ENCODE results near the gene IQSEC3.
"Not testable (repeated sequence)": the region's sequence is repeated elsewhere in the genome, so short reads cannot be mapped to it uniquely, and the experiment has no call there.

The IQSEC3 gene

GRCh38 chr12:53735-54730 lies 12.5 kb upstream of the IQSEC3 start:
- Histone ChIP-seq H3K27ac (ENCODE audit: low read length) (no peak overlapping the region), H3K4me1 (ENCODE audit: control insufficient read depth, insufficient read depth, low read length) (no peaks in the 10 kb centered on the region), H3K9me3 (ENCODE audit: control insufficient read depth in 2 of 2, low read length in 2 of 2) (peaks cover 0 to 6% of the 10 kb centered on the region in 2 donors), H3K9ac (ENCODE audit: low read length in 2 of 2) (no peak overlapping the region), H3K36me3 (ENCODE audit: control insufficient read depth in 2 of 2, insufficient read depth in 2 of 2, low read length in 2 of 2) (no peaks in the 10 kb centered on the region), H3K4me3 (ENCODE audit: low read length in 2 of 2) (no peak overlapping the region), H3K27me3 (ENCODE audit: control insufficient read depth in 1 of 2, insufficient read depth in 2 of 2, low read length in 2 of 2) (peaks cover 22 to 29% of the 10 kb centered on the region in 2 donors)

DNA sequence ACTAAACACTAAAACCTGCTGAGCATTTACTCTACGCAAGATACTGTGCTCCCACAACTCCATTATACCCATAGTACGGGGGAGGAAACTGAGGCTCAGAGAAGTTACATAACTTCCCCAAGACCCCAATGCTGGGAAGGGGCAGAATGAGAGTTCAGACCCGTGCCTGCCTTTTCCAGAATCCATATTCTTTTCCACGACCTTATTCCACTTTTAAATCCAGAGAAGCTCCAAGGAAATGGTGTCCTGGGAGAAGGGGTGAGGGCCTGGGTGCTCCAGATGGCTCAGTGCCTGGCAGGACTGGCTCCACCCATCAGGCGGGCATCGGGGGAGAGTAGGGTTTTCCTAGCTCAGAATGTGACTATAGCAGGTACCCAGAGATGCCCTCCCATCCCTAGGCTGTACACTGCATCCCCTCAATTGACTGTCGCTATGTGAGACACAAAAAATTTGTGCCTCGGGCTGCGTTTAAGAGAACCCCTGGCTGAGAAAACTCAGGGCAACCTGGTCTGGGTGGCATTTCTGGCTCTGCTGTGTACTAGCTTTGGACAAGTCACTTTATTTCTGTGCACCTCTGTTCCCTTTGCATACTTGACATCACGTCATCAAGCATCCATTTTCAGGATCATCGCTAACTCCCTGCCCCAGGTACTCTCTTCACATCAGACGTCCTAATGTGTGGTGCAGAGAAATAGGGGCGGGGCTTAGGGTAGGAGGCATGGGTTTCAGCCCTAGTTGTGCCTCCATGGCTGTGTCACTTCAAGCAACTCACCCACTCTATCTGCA lies 11.6 kb upstream of the IQSEC3 start:
- Histone ChIP-seq H3K4me1 (ENCODE audit: control insufficient read depth, insufficient read depth, low read length) (no peaks in the 10 kb centered on the region), H3K27me3 (ENCODE audit: control insufficient read depth in 1 of 2, insufficient read depth in 2 of 2, low read length in 2 of 2) (peaks cover 22 to 29% of the 10 kb centered on the region in 2 donors), H3K27ac (ENCODE audit: low read length) (no peak overlapping the region), H3K36me3 (ENCODE audit: control insufficient read depth in 2 of 2, insufficient read depth in 2 of 2, low read length in 2 of 2) (no peaks in the 10 kb centered on the region), H3K9ac (ENCODE audit: low read length in 2 of 2) (no peak overlapping the region), H3K9me3 (ENCODE audit: control insufficient read depth in 2 of 2, low read length in 2 of 2) (peaks cover 0 to 6% of the 10 kb centered on the region in 2 donors), H3K4me3 (ENCODE audit: low read length in 2 of 2) (no peak overlapping the region)

DNA sequence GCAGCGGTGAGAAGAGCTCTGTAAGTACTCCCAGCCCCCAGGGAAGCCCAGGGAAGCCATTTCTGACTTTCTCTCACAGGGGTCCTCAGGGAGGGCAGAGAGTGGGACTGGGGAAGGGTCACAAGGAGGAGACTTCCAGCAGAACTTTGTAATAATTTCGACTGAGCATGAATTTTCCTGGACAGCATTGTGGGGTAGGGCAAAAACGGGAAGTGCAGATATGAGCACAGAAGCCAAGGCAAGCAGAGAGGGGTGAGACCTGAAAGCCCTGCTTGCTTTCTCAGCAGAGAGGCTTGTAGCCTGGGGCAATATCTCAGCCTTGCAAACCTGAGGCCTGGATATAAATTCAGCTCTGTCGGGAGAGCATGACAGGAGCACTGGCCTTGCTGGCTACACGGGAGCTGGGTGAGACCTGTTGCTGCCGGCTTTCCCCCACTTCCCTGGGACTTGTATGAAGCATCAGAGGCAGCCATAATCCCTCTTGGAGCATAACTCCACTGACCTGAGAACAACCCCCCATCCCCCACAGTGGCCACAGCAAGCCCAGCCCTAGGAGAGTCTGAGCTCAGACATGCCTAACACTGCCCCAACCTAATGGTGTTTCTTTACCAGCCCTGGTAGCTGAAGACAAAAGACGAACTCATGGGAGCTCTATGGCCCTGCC lies 9.8 kb upstream of the IQSEC3 start:
- H3K4me1 ChIP-seq (ENCODE audit: control insufficient read depth, insufficient read depth, low read length), result no peaks in the 10 kb centered on the region
- H3K36me3 ChIP-seq (ENCODE audit: control insufficient read depth in 2 of 2, insufficient read depth in 2 of 2, low read length in 2 of 2), result no peaks in the 10 kb centered on the region
- peaks cover 0 to 6% of the 10 kb centered on the region in 2 donors for H3K9me3 ChIP-seq (ENCODE audit: control insufficient read depth in 2 of 2, low read length in 2 of 2)
- no peak overlapping the region for H3K4me3 ChIP-seq (ENCODE audit: low read length in 2 of 2)
- H3K27ac ChIP-seq (ENCODE audit: low read length), result no peak overlapping the region
- peaks cover 22 to 28% of the 10 kb centered on the region in 2 donors for H3K27me3 ChIP-seq (ENCODE audit: control insufficient read depth in 1 of 2, insufficient read depth in 2 of 2, low read length in 2 of 2)
- no peak overlapping the region for H3K9ac ChIP-seq (ENCODE audit: low read length in 2 of 2)

DNA sequence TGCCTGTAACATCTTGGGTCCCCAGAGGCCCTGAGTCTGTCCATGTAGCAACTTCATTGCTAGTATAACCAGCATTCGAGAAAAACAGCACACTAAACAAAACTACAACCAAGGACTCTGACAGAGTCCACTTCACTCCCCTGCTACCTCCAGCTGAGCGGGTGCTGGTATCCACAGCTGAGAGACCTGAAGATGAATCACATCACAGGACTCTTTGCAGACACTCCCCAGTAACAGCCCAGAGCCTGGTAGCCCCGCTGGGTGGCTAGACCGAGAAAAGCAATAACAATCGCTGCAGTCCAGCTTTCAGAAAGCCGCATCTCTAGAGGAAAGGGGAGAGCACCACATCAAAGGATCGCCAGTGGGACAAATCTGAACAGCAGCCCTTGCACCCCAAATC lies 9.0 kb upstream of the IQSEC3 start:
- H3K27me3 ChIP-seq (ENCODE audit: control insufficient read depth in 1 of 2, insufficient read depth in 2 of 2, low read length in 2 of 2), result peaks cover 22 to 25% of the 10 kb centered on the region in 2 donors
- no peaks in the 10 kb centered on the region for H3K4me1 ChIP-seq (ENCODE audit: control insufficient read depth, insufficient read depth, low read length)
- H3K9ac ChIP-seq (ENCODE audit: low read length in 2 of 2), result no peak overlapping the region
- H3K4me3 ChIP-seq (ENCODE audit: low read length in 2 of 2), result no peak overlapping the region
- no peak overlapping the region for H3K27ac ChIP-seq (ENCODE audit: low read length)
- H3K36me3 ChIP-seq (ENCODE audit: control insufficient read depth in 2 of 2, insufficient read depth in 2 of 2, low read length in 2 of 2), result no peaks in the 10 kb centered on the region
- peaks cover 0 to 6% of the 10 kb centered on the region in 2 donors for H3K9me3 ChIP-seq (ENCODE audit: control insufficient read depth in 2 of 2, low read length in 2 of 2)

- no peak overlapping the region for H3K27ac ChIP-seq (ENCODE audit: low read length)
Measured at GRCh38 chr12:58832-59231, 7.7 kb upstream of the IQSEC3 start.

DNA sequence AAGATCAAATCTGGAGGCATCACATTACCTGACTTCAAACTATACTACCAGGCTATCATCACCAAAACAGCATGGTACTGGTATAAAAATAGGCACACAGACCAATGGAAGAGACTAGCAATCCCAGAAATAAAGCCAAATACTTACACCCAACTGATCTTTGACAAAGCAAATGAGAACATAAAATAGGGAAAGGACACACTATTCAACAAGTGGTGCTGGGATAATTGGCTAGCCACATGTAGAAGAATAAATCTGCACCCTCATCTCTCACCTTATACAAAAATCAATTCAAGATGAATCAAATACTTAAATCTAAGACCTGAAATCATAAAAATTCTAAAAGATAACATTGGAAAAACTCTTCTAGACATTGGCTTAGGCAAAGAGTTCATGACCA lies 4.7 kb upstream of the IQSEC3 start:
- not testable (repeated sequence) for H3K36me3 ChIP-seq (ENCODE audit: control insufficient read depth in 2 of 2, insufficient read depth in 2 of 2, low read length in 2 of 2); H3K9ac ChIP-seq (ENCODE audit: low read length in 2 of 2); H3K4me3 ChIP-seq (ENCODE audit: low read length in 2 of 2); H3K27me3 ChIP-seq (ENCODE audit: control insufficient read depth in 1 of 2, insufficient read depth in 2 of 2, low read length in 2 of 2); H3K27ac ChIP-seq (ENCODE audit: low read length); H3K4me1 ChIP-seq (ENCODE audit: control insufficient read depth, insufficient read depth, low read length); H3K9me3 ChIP-seq (ENCODE audit: control insufficient read depth in 2 of 2, low read length in 2 of 2)

More at GRCh38 chr12:58832-59231, 7.7 kb upstream of the IQSEC3 start:
- no peak overlapping the region for H3K4me3 ChIP-seq (ENCODE audit: low read length in 2 of 2)
- no peak overlapping the region for H3K9ac ChIP-seq (ENCODE audit: low read length in 2 of 2)
- H3K9me3 ChIP-seq (ENCODE audit: control insufficient read depth in 2 of 2, low read length in 2 of 2), result peaks cover 0 to 6% of the 10 kb centered on the region in 2 donors
- no peaks in the 10 kb centered on the region for H3K36me3 ChIP-seq (ENCODE audit: control insufficient read depth in 2 of 2, insufficient read depth in 2 of 2, low read length in 2 of 2)
- H3K4me1 ChIP-seq (ENCODE audit: control insufficient read depth, insufficient read depth, low read length), result no peaks in the 10 kb centered on the region
- peaks cover 15 to 21% of the 10 kb centered on the region in 2 donors for H3K27me3 ChIP-seq (ENCODE audit: control insufficient read depth in 1 of 2, insufficient read depth in 2 of 2, low read length in 2 of 2)

GRCh38 chr12:65491-66063 lies 990 bp upstream of the IQSEC3 start:
- H3K4me3 ChIP-seq (ENCODE audit: low read length in 2 of 2); H3K9me3 ChIP-seq (ENCODE audit: control insufficient read depth in 2 of 2, low read length in 2 of 2); H3K4me1 ChIP-seq (ENCODE audit: control insufficient read depth, insufficient read depth, low read length); H3K36me3 ChIP-seq (ENCODE audit: control insufficient read depth in 2 of 2, insufficient read depth in 2 of 2, low read length in 2 of 2); H3K9ac ChIP-seq (ENCODE audit: low read length in 2 of 2); H3K27ac ChIP-seq (ENCODE audit: low read length): not testable (repeated sequence)
- peaks cover 9 to 10% of the 10 kb centered on the region in 2 donors for H3K27me3 ChIP-seq (ENCODE audit: control insufficient read depth in 1 of 2, insufficient read depth in 2 of 2, low read length in 2 of 2)

- peaks cover 9 to 10% of the 10 kb centered on the region in 2 donors for H3K27me3 ChIP-seq (ENCODE audit: control insufficient read depth in 1 of 2, insufficient read depth in 2 of 2, low read length in 2 of 2)
- H3K4me1 ChIP-seq (ENCODE audit: control insufficient read depth, insufficient read depth, low read length); H3K36me3 ChIP-seq (ENCODE audit: control insufficient read depth in 2 of 2, insufficient read depth in 2 of 2, low read length in 2 of 2); H3K4me3 ChIP-seq (ENCODE audit: low read length in 2 of 2); H3K9ac ChIP-seq (ENCODE audit: low read length in 2 of 2); H3K27ac ChIP-seq (ENCODE audit: low read length); H3K9me3 ChIP-seq (ENCODE audit: control insufficient read depth in 2 of 2, low read length in 2 of 2): not testable (repeated sequence)
Measured at GRCh38 chr12:66782-67504, 376 bp downstream of the IQSEC3 start.

GRCh38 chr12:69677-70076 lies 3.1 kb downstream of the IQSEC3 start:
- H3K4me3 ChIP-seq (ENCODE audit: low read length in 2 of 2); H3K9me3 ChIP-seq (ENCODE audit: control insufficient read depth in 2 of 2, low read length in 2 of 2); H3K9ac ChIP-seq (ENCODE audit: low read length in 2 of 2); H3K36me3 ChIP-seq (ENCODE audit: control insufficient read depth in 2 of 2, insufficient read depth in 2 of 2, low read length in 2 of 2); H3K4me1 ChIP-seq (ENCODE audit: control insufficient read depth, insufficient read depth, low read length); H3K27ac ChIP-seq (ENCODE audit: low read length): not testable (repeated sequence)
- H3K27me3 ChIP-seq (ENCODE audit: control insufficient read depth in 1 of 2, insufficient read depth in 2 of 2, low read length in 2 of 2), result peaks cover 10% of the 10 kb centered on the region in 2 donors

DNA sequence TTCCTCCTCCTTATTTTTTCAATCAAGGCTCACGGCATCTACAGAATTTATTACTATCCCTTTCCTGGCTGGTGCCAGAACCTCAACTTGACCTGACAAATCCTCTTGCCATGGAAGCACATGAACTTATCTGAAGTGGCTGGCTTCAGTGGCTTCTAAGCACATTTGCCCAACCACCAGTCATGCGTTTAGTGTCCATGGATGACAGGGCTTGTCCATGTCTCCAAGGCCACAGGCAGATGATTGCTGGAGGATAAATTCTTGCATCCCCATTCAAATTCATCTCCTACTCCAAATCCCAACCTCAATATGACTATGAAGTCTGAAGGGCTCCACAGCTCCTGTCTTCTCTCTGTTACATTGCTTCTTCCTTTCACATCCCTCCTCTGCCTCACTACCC lies 4.0 kb downstream of the IQSEC3 start:
- not testable (repeated sequence) for H3K27ac ChIP-seq (ENCODE audit: low read length); H3K4me1 ChIP-seq (ENCODE audit: control insufficient read depth, insufficient read depth, low read length); H3K9ac ChIP-seq (ENCODE audit: low read length in 2 of 2); H3K4me3 ChIP-seq (ENCODE audit: low read length in 2 of 2); H3K9me3 ChIP-seq (ENCODE audit: control insufficient read depth in 2 of 2, low read length in 2 of 2); H3K36me3 ChIP-seq (ENCODE audit: control insufficient read depth in 2 of 2, insufficient read depth in 2 of 2, low read length in 2 of 2)
- H3K27me3 ChIP-seq (ENCODE audit: control insufficient read depth in 1 of 2, insufficient read depth in 2 of 2, low read length in 2 of 2), result peaks cover 10% of the 10 kb centered on the region in 2 donors

Data from stomach smooth muscle (tissue), 2 donors.